ENCODE data around the gene NELFB. TPM values are rescaled to one million over a fixed set of nuclear protein-coding genes. Genes with fewer than 3 reads are reported as not detected.

Gene NELFB
- total and polyA plus RNA-seq, 9 of the 15 experiments (the other 6 are each of a cell fraction or from before 2014, with no cell fraction given), result 0.24 to 84.0 (median 29.7) TPM

DNA sequence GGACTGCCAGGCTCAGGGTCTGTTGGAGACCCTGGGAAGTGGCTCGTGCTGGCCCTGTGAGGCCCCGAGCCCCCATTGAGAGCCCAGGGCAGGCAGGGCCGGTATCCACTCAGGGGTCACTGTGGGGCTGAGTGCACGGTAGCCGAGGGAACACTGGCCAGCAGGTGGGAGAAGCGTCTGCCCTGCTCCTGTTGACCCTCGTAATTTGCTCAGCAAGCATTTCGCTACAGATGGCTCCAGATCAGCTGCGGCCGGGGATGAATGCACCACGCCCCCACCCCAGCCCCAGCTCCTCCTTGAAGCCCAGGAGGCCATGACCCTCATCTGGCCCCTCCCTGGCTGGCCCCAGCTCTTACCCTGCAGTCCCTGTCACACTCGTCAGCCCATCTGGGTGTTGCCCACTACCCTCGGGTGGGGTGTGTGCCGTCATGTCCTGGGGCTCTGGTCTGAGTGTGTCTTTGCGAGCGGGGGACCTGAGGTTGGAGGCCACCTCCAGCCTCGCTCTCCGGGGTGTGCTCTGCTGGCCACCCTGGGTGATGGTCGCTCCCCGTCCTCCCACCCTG, 53.0 kb downstream of the NELFB start (continued):
- TF ChIP-seq, protein P1, sequence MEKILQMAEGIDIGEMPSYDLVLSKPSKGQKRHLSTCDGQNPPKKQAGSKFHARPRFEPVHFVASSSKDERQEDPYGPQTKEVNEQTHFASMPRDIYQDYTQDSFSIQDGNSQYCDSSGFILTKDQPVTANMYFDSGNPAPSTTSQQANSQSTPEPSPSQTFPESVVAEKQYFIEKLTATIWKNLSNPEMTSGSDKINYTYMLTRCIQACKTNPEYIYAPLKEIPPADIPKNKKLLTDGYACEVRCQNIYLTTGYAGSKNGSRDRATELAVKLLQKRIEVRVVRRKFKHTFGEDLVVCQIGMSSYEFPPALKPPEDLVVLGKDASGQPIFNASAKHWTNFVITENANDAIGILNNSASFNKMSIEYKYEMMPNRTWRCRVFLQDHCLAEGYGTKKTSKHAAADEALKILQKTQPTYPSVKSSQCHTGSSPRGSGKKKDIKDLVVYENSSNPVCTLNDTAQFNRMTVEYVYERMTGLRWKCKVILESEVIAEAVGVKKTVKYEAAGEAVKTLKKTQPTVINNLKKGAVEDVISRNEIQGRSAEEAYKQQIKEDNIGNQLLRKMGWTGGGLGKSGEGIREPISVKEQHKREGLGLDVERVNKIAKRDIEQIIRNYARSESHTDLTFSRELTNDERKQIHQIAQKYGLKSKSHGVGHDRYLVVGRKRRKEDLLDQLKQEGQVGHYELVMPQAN (IDR thresholded peaks at IDR 0.05; ENCODE audit: borderline replicate concordance), result no peak
- TF ChIP-seq ZNF263 (CRISPR knock-in tag; IDR thresholded peaks at IDR 0.05; ENCODE audit: borderline replicate concordance) (peak; percentile 78), ZNF668 (CRISPR knock-in tag; IDR thresholded peaks at IDR 0.05) (no peak), NONO (IDR thresholded peaks at IDR 0.05; ENCODE audit: low read depth in 2 of 2, low read length in 1 of 2) (no peak), CBFB (CRISPR knock-in tag; IDR thresholded peaks at IDR 0.05) (no peak), SMAD2 (IDR thresholded peaks at IDR 0.05; ENCODE audit: low read depth, low read length) (no peak), ZNF316 (IDR thresholded peaks at IDR 0.05) (peak; percentile 48), ARHGAP35 (IDR thresholded peaks at IDR 0.05; ENCODE audit: partially characterized antibody) (no peak)
- TF ChIP-seq, protein P2, sequence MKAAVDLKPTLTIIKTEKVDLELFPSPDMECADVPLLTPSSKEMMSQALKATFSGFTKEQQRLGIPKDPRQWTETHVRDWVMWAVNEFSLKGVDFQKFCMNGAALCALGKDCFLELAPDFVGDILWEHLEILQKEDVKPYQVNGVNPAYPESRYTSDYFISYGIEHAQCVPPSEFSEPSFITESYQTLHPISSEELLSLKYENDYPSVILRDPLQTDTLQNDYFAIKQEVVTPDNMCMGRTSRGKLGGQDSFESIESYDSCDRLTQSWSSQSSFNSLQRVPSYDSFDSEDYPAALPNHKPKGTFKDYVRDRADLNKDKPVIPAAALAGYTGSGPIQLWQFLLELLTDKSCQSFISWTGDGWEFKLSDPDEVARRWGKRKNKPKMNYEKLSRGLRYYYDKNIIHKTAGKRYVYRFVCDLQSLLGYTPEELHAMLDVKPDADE (conservative IDR thresholded peaks at IDR 0.05; ENCODE audit: control insufficient read depth, low read depth, low read length), result no peak
- TF ChIP-seq, protein P3, sequence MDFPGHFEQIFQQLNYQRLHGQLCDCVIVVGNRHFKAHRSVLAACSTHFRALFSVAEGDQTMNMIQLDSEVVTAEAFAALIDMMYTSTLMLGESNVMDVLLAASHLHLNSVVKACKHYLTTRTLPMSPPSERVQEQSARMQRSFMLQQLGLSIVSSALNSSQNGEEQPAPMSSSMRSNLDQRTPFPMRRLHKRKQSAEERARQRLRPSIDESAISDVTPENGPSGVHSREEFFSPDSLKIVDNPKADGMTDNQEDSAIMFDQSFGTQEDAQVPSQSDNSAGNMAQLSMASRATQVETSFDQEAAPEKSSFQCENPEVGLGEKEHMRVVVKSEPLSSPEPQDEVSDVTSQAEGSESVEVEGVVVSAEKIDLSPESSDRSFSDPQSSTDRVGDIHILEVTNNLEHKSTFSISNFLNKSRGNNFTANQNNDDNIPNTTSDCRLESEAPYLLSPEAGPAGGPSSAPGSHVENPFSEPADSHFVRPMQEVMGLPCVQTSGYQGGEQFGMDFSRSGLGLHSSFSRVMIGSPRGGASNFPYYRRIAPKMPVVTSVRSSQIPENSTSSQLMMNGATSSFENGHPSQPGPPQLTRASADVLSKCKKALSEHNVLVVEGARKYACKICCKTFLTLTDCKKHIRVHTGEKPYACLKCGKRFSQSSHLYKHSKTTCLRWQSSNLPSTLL (IDR thresholded peaks at IDR 0.05), result no peak
- TF ChIP-seq, protein P4, sequence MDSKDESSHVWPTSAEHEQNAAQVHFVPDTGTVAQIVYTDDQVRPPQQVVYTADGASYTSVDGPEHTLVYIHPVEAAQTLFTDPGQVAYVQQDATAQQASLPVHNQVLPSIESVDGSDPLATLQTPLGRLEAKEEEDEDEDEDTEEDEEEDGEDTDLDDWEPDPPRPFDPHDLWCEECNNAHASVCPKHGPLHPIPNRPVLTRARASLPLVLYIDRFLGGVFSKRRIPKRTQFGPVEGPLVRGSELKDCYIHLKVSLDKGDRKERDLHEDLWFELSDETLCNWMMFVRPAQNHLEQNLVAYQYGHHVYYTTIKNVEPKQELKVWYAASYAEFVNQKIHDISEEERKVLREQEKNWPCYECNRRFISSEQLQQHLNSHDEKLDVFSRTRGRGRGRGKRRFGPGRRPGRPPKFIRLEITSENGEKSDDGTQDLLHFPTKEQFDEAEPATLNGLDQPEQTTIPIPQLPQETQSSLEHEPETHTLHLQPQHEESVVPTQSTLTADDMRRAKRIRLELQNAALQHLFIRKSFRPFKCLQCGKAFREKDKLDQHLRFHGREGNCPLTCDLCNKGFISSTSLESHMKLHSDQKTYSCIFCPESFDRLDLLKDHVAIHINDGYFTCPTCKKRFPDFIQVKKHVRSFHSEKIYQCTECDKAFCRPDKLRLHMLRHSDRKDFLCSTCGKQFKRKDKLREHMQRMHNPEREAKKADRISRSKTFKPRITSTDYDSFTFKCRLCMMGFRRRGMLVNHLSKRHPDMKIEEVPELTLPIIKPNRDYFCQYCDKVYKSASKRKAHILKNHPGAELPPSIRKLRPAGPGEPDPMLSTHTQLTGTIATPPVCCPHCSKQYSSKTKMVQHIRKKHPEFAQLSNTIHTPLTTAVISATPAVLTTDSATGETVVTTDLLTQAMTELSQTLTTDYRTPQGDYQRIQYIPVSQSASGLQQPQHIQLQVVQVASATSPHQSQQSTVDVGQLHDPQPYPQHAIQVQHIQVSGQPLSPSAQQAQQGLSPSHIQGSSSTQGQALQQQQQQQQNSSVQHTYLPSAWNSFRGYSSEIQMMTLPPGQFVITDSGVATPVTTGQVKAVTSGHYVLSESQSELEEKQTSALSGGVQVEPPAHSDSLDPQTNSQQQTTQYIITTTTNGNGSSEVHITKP (IDR thresholded peaks at IDR 0.05; ENCODE audit: partially characterized antibody), result peak; percentile 52
- TF ChIP-seq, protein P5, sequence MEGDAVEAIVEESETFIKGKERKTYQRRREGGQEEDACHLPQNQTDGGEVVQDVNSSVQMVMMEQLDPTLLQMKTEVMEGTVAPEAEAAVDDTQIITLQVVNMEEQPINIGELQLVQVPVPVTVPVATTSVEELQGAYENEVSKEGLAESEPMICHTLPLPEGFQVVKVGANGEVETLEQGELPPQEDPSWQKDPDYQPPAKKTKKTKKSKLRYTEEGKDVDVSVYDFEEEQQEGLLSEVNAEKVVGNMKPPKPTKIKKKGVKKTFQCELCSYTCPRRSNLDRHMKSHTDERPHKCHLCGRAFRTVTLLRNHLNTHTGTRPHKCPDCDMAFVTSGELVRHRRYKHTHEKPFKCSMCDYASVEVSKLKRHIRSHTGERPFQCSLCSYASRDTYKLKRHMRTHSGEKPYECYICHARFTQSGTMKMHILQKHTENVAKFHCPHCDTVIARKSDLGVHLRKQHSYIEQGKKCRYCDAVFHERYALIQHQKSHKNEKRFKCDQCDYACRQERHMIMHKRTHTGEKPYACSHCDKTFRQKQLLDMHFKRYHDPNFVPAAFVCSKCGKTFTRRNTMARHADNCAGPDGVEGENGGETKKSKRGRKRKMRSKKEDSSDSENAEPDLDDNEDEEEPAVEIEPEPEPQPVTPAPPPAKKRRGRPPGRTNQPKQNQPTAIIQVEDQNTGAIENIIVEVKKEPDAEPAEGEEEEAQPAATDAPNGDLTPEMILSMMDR (IDR thresholded peaks at IDR 0.05 in 2 of 3, conservative IDR thresholded peaks at IDR 0.05 in 1 of 3; ENCODE audit: insufficient read depth in 2 of 3, low read depth in 1 of 3, low read length in 3 of 3), result no peak
